HG03571 (cell line): Measurements from ENCODE around the gene GCK.
"Not testable (repeated sequence)": the region's sequence is repeated elsewhere in the genome, so short reads cannot be mapped to it uniquely, and the experiment has no call there.

Source experiments
- ATAC-seq: cut with Tn5 transposase; IDR thresholded peaks from one replicate; pipeline ENCODE4 v1.9.1; 2021; ENCODE audit not compliant: unreplicated experiment

Gene GCK

DNA sequence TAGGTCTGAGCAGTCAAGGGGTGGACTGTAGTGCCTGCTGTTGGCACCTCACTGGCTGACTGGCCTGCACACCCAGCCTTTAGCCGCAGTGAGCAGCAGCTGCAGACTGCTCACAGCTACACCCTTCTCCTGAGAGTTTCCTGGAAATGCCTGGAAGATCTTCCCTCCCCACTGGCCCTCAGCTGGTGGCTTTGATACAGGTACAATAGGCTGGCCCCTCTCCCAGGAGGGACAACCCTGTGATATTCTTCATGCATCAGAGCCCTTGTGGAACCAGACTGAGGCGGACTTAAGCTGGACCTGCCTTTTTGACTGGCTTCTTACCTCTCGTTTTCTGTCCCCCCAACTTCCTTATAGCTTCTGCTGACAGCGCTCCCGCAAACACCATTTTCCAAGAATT, 6.4 kb downstream of the GCK start:
- no peak for ATAC-seq

DNA sequence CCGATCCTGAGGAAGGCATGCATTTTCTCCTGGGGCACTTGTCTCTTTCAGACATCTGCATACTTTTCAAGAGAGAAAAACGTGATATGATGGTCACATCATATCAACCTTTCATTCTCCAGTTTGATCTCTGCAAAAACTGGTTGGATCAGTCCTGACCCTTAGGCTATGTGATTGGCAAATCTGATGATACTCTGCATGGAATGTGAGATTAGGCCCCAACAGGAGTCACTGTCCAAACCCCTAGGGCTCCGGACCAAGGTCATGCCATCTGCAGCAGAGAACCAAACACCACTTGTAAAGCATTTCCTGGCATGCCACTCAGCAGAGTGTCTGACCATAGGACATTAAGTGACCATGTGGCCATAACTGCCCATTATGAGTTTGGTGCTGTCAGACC, 8.6 kb downstream of the GCK start:
- ATAC-seq, result no peak

DNA sequence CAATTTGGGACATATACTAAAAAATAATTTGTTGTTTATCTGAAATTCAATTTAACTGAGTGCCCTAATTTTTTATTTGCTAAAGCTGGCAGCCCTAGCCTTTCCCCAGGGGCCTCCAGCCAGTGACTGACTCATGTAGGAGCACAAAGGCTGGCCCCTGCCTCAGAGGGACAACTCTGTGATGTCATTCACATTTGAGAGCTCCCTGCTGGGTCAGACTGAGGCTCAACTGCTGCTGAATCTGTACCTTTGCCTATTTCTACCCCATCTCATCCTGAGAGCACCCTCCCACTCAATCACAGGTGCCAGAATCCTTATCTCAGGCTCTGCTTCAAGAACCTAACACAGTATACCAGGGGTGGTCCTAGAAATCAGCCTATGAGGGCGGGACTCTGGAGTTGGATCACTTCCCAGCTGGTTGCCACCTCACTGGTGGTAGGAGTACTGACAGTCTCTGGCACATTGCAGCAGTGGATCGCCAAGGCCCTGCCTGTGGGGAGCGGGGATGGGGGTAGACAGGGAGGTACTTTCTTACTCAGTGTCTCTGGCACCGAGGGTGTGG, 11.6 kb downstream of the GCK start:
- no peak for ATAC-seq

DNA sequence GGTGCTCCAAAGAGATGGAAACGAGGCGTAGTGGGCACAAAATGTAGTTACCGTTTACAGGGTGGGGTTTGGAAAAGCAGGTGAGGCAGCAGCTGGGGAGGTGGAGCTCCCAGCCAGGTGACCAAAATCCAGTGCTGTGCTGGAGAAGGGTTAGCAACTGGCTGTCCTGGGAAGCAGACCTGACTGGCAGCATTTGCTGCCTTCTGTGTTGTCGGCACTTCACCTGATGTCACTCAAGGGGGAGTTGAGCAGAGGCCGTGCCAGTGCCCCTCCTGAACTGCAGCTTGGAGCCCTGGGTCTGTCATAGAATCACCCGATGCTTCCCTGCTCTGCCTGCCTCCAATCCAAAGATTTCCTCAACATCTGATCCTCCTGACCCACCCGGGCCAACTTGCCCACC, 12.8 kb downstream of the GCK start:
- ATAC-seq, result no peak

DNA sequence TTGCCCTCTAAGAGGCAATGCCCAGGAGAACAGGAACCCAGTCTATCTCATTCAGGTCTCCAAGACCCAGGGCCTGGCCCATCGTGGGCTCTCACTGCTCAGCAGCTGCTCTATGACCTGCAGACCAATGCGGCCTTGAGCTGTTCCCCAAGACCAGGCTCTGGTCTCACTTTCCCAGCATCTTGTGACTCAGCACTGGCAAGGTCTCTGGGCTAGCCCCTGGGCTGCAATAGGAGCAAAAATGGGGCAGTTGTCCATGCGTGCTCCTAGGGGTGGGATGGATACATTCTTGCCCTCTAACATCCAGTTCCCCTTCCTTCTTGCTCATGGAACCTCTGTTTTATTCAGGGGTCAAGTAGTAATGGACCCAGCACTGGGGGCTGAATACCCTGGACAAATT, 13.5 kb downstream of the GCK start:
- no peak for ATAC-seq

DNA sequence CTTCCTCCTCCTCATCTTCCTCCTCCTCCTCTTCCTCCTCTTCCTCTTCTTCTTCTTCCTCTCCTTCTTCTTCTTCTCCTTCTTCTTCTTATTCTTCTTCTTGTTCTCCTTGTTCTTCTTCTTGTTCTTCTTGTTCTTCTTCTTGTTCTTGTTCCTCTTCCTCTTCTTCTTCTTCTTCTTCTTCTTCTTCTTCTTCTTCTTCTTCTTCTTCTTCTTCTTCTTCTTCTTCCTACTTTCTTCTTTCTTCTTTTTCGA, 14.6 kb downstream of the GCK start:
- not testable (repeated sequence) for ATAC-seq

DNA sequence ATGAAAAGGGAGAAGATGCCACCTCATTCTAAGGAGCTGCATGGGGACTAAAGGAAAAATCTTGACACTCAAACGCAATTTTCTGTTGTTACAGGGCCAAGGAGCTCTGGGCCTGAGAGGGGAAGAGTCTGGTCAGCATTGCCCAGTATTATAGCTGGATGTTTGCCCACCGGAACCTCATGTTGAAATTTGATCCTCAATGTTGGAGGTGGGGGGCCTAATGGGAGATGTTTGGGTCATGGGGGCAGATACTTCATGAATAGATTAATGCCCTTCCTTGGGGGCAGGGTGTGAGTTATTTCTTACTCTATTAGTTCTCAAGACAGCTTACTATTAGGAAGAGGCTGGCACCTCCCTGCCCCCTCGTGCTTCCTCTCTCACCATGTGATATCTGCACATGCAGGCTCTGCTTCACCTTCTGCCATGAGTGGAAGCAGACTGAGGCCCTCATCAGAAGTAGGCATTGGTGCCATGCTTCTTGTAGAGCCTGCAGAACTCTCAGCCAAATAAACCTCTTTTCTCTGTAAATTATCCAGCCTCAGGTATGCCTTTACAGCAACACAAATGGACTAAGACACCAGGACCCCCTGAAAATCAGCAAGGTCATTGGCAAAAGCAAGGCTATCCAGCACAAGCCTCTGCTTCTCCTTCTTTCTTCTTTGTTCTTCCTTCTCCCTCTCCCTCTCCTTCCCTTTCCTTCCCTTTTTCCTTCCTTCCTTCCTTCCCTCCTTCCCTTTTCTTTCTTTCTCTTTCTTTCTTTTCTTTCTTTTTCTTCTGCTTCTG, 15.1 kb downstream of the GCK start:
- ATAC-seq, result no peak

DNA sequence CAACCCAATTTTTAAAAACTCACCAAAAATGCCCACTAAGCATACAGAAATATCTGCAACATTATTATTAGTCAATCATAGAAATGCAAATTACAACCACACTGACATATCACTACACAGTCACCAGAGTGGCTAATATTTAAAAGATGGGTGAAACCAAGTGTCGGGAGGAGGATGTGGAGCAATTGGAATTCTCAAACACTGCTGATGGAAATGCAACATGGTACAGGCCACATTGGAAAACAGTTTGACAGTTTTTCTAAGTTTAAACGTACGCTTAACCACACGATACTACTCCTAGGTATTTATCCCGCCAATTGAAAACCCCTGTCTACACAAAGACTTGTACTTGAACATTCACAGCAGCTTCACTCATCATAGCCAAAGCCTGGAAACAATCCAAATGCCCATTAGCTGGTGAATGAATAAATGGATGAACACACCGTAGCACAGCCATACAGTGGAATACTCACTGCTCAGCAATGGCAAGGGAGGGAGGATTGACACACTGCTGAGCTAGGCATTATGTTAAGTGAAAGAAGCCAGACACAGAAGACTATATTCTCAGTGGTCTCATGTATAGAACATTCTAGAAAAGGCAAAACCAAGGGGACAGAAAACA, 16.3 kb downstream of the GCK start:
- no peak for ATAC-seq

DNA sequence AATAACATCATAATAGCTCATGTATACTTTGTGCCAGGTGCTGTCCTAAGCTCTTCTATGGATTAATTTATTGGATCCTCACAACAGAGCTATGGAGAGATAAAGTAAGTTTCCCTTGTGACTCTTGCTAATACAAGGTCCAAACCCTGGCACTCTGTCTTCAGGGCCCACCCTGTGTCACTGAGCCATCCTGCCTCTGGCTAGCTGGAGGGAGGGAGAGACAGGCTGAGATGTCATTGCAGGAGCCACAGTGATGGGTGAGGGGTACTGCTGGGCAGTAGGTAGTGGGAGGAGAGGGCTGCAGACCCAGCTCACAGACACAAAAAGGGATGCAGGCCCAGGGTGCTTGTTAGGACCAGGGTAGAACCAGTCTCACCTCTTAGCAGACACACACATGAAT, 16.9 kb downstream of the GCK start:
- ATAC-seq, result no peak

DNA sequence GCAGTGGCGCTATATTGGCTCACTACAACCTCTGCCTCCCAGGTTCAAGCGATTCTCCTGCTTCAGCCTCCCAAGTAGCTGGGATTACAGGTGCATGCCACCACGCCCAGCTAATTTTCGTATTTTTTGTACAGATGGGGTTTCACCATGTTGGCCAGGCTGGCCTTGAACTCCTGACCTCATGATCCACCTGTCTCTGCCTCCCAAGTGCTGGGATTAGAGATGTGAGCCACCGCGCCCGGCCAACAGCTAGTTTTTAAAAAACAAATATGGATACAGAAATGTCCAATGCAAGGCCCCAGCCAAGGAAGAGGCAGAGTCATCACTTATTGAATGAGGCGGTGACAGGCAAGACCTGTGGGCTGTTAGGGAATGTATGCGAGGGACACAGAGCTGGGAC, 17.3 kb downstream of the GCK start:
- not testable (repeated sequence) for ATAC-seq

DNA sequence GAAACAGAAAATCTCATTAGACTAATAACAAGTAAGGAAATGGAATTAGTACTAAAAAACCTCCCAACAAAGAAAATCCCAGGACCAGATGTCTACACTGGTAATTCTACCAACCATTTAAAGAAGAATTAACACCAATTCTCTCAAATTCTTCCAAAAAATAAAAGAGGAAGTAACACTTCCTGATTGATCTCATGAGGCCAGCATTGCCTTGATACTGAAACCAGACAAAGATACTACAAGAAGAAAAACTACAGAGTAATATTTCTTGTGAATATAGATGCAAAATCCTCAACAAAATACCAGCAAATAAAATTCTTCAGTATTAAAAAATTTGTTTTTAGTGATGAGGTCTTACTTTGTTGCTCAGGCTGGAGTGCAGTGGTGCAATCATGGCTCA, 21.3 kb downstream of the GCK start:
- no peak for ATAC-seq

DNA sequence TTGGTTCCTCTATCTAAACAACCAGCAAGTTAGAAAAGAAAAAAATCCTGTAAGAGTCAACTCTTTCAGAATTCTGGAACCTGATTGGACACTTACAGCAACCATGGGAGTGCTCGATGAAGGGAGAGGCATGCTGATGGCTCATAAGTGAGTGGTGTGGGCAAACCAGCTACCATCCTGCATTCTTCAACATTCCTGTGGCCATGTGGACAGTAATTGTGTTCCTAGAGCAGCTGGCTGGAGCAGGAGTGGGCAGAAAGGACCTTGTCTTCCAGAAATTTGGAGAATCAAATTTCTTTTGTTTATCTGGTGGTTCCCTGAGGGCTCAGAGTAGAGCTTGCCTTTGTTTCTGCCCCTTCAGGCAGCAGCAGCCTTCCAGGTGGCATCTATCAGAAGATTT, 25.6 kb downstream of the GCK start:
- no peak for ATAC-seq

DNA sequence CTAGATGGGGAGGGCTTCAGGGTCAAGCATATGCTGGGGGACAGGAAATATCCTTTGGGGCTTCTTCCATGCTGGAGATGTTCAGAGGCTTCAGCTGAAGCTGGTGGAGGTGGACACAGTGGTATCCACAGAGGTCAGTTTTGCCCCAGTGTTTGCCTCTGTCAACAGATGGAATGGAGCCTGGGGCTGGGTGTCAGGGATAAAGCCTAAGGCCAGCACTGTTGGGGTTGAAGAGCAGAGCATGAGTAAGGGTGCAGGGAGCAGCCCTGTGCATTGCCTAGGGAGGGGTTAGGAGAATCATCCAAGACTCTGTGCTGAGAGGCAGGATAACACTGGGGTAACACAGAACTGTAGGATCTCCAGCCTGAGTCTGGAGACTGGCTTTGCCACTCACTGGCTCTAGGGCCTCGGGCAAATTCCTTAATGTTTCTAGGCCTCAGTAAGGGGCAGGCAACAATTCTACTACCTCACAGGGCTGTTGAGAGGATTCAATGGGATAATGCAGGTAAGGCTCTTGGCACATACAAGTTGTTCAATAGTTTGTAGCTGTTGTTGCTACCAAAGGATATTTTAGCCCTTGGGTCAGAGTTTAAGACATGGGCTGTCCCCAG, 26.3 kb downstream of the GCK start:
- ATAC-seq, result no peak

DNA sequence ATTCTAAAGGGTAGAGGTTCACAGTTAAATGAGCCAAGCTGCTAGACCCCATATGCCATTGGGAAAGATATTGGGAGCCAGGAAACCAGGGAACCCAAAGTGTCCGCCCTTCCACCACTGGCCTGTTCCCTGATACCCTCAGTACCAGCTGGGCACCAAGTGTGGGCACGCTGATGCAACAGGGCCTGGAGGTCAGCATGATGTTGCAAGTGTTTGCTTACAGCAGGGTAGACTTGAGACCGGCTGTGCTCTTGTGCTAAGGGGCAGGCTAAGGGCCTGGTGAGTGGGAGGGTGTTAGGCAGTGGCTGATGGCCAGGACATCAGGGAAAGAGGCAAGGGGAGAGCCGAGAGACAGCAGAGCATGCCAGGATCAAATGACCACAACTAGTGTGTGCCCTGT, 27.1 kb downstream of the GCK start:
- no peak for ATAC-seq

DNA sequence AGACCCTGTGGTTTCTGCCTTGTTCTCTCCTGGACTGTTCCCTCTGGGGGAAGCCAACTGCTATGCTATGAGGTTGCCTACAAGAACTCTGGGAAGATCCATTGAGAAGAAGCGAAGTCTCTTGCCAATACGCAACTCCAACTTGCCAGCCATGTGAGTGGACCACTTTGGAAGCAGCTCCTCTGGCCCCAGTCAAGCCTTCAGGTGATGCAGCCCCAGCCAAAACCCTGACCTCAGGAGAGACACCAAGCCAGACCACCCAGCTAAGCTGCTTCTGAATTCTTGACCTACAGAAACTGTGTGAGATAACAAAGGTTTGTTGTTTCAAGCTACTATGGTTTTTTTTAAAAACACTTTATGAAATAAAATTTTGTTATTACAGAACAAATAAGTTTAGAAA, 27.9 kb downstream of the GCK start:
- no peak for ATAC-seq

DNA sequence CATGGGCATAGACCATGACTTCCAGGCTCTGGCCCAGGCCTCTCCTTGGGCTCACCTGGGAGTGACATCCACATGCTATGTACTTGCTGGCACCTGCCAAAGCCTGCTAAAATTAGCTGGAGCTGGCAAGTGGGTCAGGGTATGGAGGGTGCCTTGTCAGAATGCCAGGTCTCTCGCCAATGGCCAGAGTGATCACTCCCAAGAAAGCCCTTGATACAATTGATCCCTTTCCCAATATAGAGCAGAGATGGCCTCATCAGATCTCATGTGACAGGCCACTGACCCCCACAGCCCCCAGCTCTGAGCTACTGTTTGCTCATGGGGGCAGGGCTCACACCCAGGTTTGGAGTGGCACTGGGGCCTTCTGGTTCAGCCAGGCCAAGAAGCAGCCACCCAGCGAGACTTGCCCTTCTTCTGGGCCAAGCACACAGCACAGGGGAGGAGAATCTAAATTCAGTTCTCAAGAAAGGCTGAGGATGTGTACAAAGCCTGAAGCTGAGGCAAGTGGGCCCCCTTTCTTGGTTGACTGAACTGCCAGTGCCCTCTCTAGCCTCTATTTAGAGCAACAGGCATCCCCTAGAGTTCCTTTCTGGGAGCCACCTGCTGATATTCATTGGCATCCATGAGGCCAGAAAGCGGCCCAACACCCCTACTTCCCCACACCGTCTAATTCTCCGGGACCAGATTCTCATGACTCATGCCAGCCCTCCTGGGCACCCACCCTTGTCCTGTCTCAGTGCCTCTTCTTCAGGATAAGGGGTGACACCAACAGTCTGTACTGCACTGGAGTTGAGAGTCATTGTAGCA, 29.2 kb downstream of the GCK start:
- ATAC-seq, result no peak

DNA sequence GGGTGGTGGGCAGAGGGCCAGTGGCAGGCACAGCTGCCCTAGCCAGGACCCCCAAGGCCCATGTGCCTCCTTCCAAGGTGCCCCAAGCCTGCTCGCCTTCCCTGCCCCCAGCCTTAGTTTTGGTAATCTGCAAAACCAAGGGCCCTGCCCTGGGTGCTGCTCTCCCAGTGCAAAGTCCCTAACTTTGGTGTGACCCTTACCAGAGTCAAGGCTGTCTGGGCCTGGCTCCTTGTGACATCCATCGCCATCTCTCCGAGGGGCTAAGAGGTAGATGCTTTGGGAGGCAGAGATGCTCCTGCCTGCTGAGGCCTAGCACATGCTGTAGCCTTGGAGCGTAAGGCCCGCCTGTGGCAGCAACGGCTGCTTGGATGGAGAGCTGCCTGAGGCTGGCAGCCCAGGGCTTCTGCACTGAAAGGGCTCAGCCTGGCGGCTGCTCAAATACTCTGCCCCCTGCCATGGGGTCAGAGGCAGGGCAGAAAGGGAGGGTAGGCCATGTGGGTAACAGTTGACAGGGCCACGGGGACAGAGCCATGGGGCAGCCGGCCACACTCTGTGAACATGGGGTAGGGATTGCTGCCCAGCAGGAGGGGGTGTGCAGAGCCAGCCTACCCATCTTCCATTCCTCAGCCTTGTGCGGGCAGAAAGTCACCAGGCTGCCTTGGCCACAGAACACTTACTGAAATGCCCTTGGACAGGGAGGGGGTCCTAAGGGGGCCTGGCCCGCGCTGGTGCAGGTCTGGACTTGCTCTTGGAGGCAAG, 30.2 kb downstream of the GCK start:
- no peak for ATAC-seq

DNA sequence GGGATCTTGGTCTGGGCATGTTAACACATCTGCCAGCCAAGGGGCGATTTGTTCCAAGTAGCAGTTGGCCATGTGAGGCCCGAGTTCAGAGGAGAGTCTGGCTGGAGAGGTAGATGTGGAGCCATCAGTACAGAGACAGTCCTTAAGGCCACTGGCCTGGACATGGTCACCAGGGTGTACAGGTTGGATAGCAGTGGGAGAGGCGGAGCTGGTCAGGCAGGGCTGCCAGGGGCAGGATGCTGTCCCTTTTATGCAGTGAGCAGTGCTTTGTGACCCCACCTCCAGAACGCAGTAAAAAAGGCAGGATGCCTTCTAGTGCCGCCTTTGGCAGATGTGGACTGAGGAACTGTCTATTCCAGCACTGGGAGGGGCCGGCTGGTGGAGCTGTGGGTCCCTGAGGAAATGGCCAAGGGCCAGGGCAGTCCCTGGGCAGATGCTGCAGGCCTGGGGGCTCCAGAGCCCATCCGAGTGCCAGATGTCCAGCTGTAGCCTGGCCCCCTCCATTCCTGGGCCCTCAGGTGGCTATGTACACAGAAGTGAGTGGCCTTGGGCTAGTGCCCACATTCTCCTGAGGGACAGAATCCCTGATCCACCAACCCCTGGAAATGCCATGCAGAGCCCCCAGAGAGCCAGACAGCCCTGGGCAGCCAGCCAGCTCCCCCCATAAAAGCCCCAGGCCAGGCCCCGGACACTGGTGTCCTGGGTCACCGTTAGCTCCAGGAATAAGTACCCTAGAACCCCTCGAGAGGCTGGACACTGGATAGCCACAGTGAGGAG, 31.0 kb downstream of the GCK start:
- no peak for ATAC-seq

DNA sequence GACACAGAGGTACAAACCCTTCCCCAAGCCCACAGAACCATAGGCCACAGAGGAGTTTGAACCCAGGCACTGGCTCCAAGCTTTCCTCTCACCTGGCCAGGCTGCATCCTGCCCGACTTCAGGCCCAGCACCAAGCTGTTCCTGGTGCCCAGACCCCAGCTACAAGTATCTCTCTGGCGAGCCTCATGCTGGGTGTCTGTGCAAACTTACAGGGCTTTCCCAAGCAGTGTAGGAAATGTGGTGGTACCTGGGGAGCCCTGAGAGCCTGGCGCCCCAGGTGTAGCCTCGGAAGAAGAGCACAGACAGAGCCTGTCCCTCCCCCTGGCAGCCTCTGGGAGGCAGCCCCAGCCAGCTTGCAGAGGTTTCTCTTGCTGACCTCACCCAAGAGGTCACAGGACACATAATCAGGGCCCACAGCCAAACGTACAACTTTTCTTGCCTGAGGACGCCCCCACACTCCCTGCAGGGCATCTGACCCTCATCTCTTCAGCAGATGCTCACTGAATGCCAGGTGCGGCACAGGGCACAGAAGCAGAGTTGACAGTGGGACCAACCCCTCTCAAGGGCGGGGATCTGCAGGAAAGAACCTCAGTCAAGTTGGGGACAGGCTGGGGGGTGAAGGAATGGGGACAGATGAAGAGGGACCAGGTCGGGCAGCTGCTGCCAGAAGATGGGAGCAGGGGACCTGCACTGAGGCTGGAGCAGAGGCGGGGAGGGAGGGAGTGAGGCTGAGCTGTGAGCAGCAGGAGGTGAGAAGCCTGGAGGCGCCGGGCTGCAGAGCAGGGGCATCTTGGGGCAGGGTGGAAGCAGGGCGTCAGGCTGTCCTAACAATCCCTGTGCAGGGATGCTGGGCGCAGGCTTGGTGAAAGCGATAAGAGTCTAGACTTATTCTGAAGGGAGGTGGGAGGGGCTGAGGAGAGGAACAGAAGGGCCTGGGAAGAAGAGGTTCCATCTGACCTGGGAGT, 31.8 kb downstream of the GCK start:
- no peak for ATAC-seq
